KMS-11 (cell line): ENCODE measurements around the gene ERFE.

Source experiments
- H2AFZ ChIP-seq: fragments of 200-600 bp; sonication (generic); 2 replicates; pipeline ENCODE4 v1.6.1; 2016; ENCODE audit warnings: antibody characterized with exemption, mixed run types, low read depth
- H3K27ac ChIP-seq: fragments of 200-600 bp; sonication (generic); 2 replicates; pipeline ENCODE4 v1.6.1; 2016; ENCODE audit warnings: mild to moderate bottlenecking, mixed run types
- H3K27me3 ChIP-seq: fragments of 200-600 bp; sonication (generic); 2 replicates; pipeline ENCODE4 v1.6.1; 2017; ENCODE audit warnings: mild to moderate bottlenecking, low read depth, mixed run types, moderate library complexity; ENCODE audit not compliant: insufficient read depth
- H3K36me3 ChIP-seq: fragments of 200-600 bp; sonication (generic); 2 replicates; pipeline ENCODE4 v1.6.1; 2017; ENCODE audit warnings: mild to moderate bottlenecking, mixed run types; ENCODE audit not compliant: insufficient read depth
- H3K4me1 ChIP-seq: fragments of 200-600 bp; sonication (generic); 2 replicates; pipeline ENCODE4 v1.6.1; 2016; ENCODE audit warnings: mild to moderate bottlenecking, low read depth, mixed run types; ENCODE audit not compliant: poor library complexity, severe bottlenecking
- H3K4me2 ChIP-seq: fragments of 200-600 bp; sonication (generic); 2 replicates; pipeline ENCODE4 v1.7.0; 2016; ENCODE audit warnings: mild to moderate bottlenecking, mixed run types
- H3K4me3 ChIP-seq: fragments of 200-600 bp; sonication (generic); IDR thresholded peaks from 2 replicates; pipeline ENCODE4 v1.6.1; 2017; ENCODE audit warnings: low read depth, low read length, mixed read lengths; ENCODE audit not compliant: insufficient read depth
- H3K79me2 ChIP-seq: fragments of 200-600 bp; sonication (generic); 2 replicates; pipeline ENCODE4 v1.6.1; 2016; ENCODE audit warnings: low read depth, mixed run types; ENCODE audit not compliant: insufficient read depth
- H3K9ac ChIP-seq: fragments of 200-600 bp; sonication (generic); 2 replicates; pipeline ENCODE4 v1.6.1; 2016; ENCODE audit warnings: mild to moderate bottlenecking, mixed run types
- H4K20me1 ChIP-seq: fragments of 200-600 bp; sonication (generic); 2 replicates; pipeline ENCODE4 v1.6.1; 2016; ENCODE audit warnings: mild to moderate bottlenecking, mixed run types; ENCODE audit not compliant: insufficient read depth
- CTCF ChIP-seq: fragments of 200-600 bp; sonication (generic); conservative IDR thresholded peaks from 2 replicates; pipeline ENCODE4 v1.6.1; 2017; ENCODE audit warnings: low read depth, mild to moderate bottlenecking, antibody characterized with exemption, low read length, moderate library complexity, mixed read lengths

Gene ERFE

GRCh38 chr2:238158018-238158508, 707 bp upstream of the ERFE start:
- H2AFZ ChIP-seq: no peak overlapping the region
- no peaks in the 10 kb centered on the region for H3K79me2 ChIP-seq
- TF ChIP-seq CTCF: no peak
- H3K27me3 ChIP-seq: no peaks in the 10 kb centered on the region
- no peaks in the 10 kb centered on the region for H3K36me3 ChIP-seq
- no peak overlapping the region for H3K27ac ChIP-seq
- H3K4me1 ChIP-seq: no peaks in the 10 kb centered on the region
- no peak overlapping the region for H3K4me2 ChIP-seq
- no peaks in the 10 kb centered on the region for H4K20me1 ChIP-seq
- no peak overlapping the region for H3K9ac ChIP-seq
- no peak overlapping the region for H3K4me3 ChIP-seq

DNA sequence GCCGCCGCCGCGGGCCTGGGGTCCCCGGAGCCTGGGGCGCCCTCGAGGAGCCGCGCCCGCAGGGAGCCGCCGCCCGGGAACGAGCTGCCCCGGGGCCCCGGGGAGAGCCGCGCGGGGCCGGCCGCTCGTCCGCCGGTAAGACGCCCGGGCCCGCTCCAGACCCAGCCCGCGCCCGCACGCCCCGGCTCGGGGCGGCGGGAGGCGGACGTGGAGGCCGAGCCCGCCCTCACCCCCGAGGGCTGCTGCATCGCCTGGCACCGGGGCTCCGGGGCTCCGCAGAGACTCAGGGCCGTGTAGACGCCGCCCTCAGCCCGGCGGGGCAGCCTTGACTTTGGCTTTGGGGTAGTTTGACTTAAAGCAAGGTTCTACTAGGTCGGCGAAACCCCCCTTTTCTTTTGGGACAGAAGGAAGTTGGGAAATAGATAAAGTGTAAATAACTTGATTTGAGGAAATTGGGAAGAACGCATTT, 335 bp downstream of the ERFE start:
- H3K4me1 ChIP-seq: no peaks in the 10 kb centered on the region

GRCh38 chr2:238159661-238160205, 963 bp downstream of the ERFE start:
- no peak overlapping the region for H3K27ac ChIP-seq
- no peak overlapping the region for H3K4me3 ChIP-seq
- H3K9ac ChIP-seq: peak overlapping the region; percentile 52; the same call in 1 of the 2 replicates
- TF ChIP-seq CTCF: no peak
- H3K27me3 ChIP-seq: no peaks in the 10 kb centered on the region
- H3K79me2 ChIP-seq: no peaks in the 10 kb centered on the region
- H3K36me3 ChIP-seq: no peaks in the 10 kb centered on the region
- peak overlapping the region; percentile 57 for H3K4me2 ChIP-seq
- no peaks in the 10 kb centered on the region for H3K4me1 ChIP-seq
- H4K20me1 ChIP-seq: no peaks in the 10 kb centered on the region
- no peak overlapping the region for H2AFZ ChIP-seq

More for the DNA sequence above, 335 bp downstream of the ERFE start:
- H3K4me2 ChIP-seq: peak overlapping the region; percentile 57
- no peaks in the 10 kb centered on the region for H3K36me3 ChIP-seq
- peak overlapping the region; percentile 52; the same call in 1 of the 2 replicates for H3K9ac ChIP-seq
- no peak overlapping the region for H3K4me3 ChIP-seq
- H3K27me3 ChIP-seq: no peaks in the 10 kb centered on the region
- peak overlapping the region; percentile 64 for H2AFZ ChIP-seq
- no peaks in the 10 kb centered on the region for H3K79me2 ChIP-seq
- no peak overlapping the region for H3K27ac ChIP-seq
- H4K20me1 ChIP-seq: no peaks in the 10 kb centered on the region
- no peak for TF ChIP-seq CTCF

DNA sequence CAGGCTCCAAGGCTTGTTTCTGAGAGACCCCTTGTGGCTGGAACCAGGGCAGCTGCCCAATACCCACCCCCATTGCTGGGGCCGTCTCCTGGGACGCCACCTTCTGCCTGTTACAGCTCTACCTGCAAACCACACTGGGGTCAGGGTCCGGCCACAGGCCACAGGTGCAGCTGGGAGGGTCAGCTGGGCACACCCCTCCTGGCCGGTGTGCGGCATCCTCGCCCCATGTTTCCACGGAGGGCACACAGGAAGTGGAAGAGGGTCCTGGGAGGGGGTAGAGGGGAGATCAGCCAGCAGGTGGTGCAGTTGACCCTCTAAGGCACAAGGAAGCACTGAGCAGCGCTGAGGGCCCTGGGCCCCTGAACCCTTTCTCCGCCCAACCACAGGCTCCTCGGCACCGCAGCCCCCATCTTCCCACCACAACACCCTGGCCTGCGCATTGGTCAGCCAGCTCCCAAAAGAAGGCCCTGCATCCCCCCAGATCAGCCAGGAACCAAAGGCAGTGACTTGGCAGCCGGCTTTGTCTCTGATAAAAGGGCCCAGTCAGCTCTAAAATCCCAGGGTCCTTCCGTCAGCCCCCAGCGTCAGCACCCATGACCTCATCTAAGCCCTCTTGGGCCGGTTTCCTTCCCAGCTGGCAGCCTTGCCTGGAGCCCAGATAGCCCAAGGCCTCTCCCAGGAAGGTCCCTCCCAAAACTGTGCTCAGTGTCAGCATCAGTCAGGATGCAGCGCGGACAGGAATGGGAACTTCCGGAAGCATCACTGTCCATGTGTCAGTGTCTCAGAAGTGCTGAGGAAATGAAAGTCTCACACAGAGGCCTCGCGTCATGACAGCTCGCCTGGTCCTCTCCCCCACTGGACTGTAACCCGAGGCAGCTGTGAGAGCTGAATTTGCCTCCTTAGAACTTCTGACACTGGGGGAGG, 1.7 kb downstream of the ERFE start:
- Histone ChIP-seq H3K27ac (no peak overlapping the region), H3K4me3 (no peak overlapping the region)

More for the DNA sequence above, 1.7 kb downstream of the ERFE start:
- no peaks in the 10 kb centered on the region for H4K20me1 ChIP-seq
- no peak for TF ChIP-seq CTCF
- no peak overlapping the region for H3K9ac ChIP-seq
- no peaks in the 10 kb centered on the region for H3K79me2 ChIP-seq
- no peak overlapping the region for H3K4me2 ChIP-seq
- H3K36me3 ChIP-seq: no peaks in the 10 kb centered on the region
- no peak overlapping the region for H2AFZ ChIP-seq
- H3K4me1 ChIP-seq: no peaks in the 10 kb centered on the region
- no peaks in the 10 kb centered on the region for H3K27me3 ChIP-seq
